ENCODE results near the gene LGMN. TPM values are rescaled to one million over a fixed set of nuclear protein-coding genes. Genes with fewer than 3 reads are reported as not detected.

Gene LGMN
- total RNA-seq, 1 donor from 2014 or later: 100 TPM

DNA sequence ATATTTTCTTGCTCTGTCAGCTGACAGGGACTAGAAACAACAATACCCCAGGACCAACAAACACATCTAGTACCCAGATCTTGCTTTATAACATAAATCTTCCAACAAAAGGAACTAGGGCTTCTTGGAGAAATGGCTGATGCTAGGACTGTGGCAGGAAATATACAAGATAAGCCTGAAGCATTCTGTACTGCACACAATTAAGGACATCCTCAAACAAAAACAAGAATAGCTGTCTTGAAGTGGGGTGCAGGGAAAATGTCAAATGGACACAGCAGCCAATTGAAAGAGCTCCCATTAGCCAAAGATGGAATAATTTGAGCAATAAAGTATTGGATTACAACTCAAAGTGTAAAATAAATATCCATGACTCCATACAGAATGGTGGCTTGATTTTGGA is 50.0 kb downstream of the LGMN start:
- intact Hi-C loops (cut with micrococcal nuclease): no loop called here
- Histone ChIP-seq H3K4me3 (no peak overlapping the region), H3K27ac (replicated peaks) (no peak overlapping the region), H3K36me3 (peaks cover 9% of the 10 kb centered on the region), H3K4me1 (peaks cover 8% of the 10 kb centered on the region), H3K27me3 (ENCODE audit: low read depth) (no peaks in the 10 kb centered on the region), H3K9me3 (replicated peaks) (no peaks in the 10 kb centered on the region)
- DNase-seq: no peak
- TF ChIP-seq, protein P1, sequence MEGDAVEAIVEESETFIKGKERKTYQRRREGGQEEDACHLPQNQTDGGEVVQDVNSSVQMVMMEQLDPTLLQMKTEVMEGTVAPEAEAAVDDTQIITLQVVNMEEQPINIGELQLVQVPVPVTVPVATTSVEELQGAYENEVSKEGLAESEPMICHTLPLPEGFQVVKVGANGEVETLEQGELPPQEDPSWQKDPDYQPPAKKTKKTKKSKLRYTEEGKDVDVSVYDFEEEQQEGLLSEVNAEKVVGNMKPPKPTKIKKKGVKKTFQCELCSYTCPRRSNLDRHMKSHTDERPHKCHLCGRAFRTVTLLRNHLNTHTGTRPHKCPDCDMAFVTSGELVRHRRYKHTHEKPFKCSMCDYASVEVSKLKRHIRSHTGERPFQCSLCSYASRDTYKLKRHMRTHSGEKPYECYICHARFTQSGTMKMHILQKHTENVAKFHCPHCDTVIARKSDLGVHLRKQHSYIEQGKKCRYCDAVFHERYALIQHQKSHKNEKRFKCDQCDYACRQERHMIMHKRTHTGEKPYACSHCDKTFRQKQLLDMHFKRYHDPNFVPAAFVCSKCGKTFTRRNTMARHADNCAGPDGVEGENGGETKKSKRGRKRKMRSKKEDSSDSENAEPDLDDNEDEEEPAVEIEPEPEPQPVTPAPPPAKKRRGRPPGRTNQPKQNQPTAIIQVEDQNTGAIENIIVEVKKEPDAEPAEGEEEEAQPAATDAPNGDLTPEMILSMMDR (IDR thresholded peaks at IDR 0.05; ENCODE audit: borderline replicate concordance): no peak

DNA sequence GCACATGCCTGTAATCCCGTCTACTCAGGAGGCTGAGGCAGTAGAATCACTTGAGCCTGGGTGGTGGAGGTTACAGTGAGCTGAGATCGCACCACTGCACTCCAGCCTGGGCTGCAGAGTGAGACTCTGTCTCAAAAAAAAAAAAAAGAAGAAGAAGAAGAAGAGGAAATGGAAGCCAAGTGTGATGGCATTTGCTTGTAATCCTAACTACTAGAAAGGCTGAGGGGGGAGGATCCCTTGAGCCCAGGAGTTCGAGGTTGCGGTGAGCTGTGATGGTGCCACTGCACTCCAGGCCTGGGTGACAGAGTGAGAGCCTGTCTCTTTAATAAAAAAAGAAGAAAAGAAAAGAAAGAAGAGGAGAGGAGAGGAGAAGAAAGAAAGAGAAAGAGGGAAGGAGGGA is 52.1 kb downstream of the LGMN start:
- Histone ChIP-seq H3K27ac (replicated peaks) (no peak overlapping the region), H3K4me1 (peaks cover 24% of the 10 kb centered on the region), H3K27me3 (ENCODE audit: low read depth) (no peaks in the 10 kb centered on the region), H3K36me3 (no peaks in the 10 kb centered on the region), H3K4me3 (no peak overlapping the region), H3K9me3 (replicated peaks) (no peaks in the 10 kb centered on the region)
- DNase-seq: no peak
- TF ChIP-seq, protein P1 (IDR thresholded peaks at IDR 0.05; ENCODE audit: borderline replicate concordance): no peak
- intact Hi-C loops (cut with micrococcal nuclease): no loop called here

DNA sequence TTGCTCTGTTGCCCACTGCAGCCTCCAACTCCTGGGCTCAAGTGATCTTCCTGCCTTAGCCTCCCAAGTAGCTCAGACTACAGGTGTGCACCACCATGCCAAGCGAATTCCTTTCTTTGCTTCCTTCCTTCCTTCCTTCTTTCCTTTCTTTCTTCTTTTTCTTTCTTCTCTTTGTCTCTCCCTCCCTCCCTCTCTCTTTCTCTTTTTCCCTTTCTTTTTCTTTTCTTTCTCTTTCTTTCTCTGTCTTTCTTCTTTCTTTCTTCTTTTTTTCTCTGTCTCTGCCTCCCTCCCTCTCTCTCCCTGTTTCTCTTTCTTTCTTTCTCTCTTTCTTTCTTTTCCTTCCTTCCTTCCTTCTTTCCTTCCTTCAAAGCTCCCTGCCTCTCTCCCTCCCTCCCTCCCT is 52.9 kb downstream of the LGMN start:
- no peak for DNase-seq
- no peak overlapping the region for H3K4me3 ChIP-seq
- H3K27me3 ChIP-seq (ENCODE audit: low read depth): no peaks in the 10 kb centered on the region
- H3K36me3 ChIP-seq: no peaks in the 10 kb centered on the region
- intact Hi-C loops (cut with micrococcal nuclease): no loop called here
- no peak overlapping the region for H3K27ac ChIP-seq (replicated peaks)
- peaks cover 24% of the 10 kb centered on the region for H3K4me1 ChIP-seq
- TF ChIP-seq, protein P1 (IDR thresholded peaks at IDR 0.05; ENCODE audit: borderline replicate concordance): no peak
- H3K9me3 ChIP-seq (replicated peaks): no peaks in the 10 kb centered on the region

DNA sequence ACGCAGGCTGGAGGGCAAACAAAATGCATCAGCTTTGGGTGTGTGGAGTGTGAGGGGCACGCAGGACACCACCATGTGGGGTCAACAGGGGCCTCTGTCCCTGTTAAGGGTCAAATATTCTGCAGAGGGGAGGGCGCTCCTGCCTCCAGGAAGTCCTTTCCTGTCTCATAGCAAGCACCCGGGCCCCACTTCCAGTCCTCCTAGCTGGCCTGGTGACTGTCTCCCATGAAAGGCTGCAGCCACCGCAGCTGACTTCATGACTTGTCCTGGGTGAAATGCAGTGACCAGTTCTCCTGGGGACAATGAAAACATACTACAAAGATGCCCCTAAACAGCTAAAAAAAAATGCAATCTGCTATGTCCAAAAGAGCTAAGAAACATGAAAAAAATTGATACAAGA is 53.6 kb downstream of the LGMN start:
- DNase-seq: no peak
- H3K4me1 ChIP-seq: peaks cover 24% of the 10 kb centered on the region
- TF ChIP-seq, protein P1 (IDR thresholded peaks at IDR 0.05; ENCODE audit: borderline replicate concordance): no peak
- no peaks in the 10 kb centered on the region for H3K27me3 ChIP-seq (ENCODE audit: low read depth)
- no peaks in the 10 kb centered on the region for H3K36me3 ChIP-seq
- no peaks in the 10 kb centered on the region for H3K9me3 ChIP-seq (replicated peaks)
- intact Hi-C loops (cut with micrococcal nuclease): no loop called here
- H3K4me3 ChIP-seq: no peak overlapping the region
- no peak overlapping the region for H3K27ac ChIP-seq (replicated peaks)

DNA sequence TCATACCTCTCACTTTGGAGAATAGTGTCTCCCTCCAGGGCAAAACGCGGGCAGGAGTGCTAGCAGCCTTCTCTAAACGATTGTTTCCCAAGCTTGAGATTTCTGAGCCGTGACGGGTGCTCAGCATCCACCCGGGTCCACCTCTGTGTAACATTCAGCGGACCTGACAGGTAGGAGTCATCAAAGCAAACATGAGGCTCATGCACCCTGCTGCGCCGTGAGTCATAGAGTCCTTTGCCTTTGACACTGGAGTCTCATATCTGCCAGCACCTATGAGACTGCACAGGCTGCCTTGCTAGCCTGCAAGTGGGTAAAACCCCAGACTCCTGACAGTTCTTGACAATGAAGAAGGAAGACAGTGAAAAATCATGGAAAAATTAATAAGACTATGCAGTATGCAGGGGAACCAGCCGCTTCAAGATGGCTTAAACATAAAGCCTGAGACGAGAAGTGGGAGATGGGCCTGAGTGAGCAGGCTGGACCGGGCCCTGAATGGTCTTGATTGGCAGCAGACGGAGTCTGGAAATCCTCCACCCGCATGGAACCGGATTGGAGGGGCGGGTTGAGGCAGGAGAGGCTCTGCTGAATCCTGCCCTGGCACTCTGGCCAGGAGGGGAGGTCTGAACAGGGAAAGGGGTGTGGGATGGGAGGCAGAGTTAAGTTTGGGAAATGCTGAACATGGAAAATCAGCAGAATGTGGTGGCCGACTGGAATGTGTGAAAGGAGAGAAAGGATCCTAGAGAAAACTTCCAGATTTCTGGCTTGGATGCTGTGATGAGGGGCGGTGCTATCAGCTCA is 54.2 kb downstream of the LGMN start:
- DNase-seq: no peak
- Histone ChIP-seq H3K9me3 (replicated peaks) (no peaks in the 10 kb centered on the region), H3K4me3 (no peak overlapping the region), H3K27ac (replicated peaks) (no peak overlapping the region), H3K36me3 (no peaks in the 10 kb centered on the region), H3K27me3 (ENCODE audit: low read depth) (no peaks in the 10 kb centered on the region), H3K4me1 (peaks cover 24% of the 10 kb centered on the region)
- intact Hi-C loops (cut with micrococcal nuclease): no loop called here
- TF ChIP-seq, protein P1 (IDR thresholded peaks at IDR 0.05; ENCODE audit: borderline replicate concordance): no peak

Measured in left ventricle myocardium inferior (tissue), 1 donor.